ENCODE data around the gene TBC1D28.
"Not testable (repeated sequence)": the region's sequence is repeated elsewhere in the genome, so short reads cannot be mapped to it uniquely, and the experiment has no call there.

TBC1D28 gene

DNA sequence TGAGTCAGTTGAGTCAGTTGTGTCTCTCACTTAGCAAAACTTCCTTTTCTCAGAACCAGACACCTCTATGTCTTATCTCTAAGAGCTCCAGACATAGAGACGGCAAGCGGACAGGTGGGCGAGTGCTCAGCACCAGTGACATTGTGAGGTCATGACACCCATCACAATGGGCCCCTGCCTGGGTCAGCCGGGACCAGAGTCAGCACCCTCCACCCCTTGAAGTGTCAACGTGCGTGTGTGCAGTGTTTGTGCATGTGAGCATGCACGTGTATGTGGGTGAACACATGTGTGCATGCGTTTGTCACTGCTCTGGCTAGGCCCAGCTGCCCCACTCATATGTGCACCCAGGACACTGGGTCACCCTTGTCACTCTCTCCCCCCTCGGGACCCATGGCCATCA, at the start of gene TBC1D28:
TBC1D28 (minus strand) TSS at position 101 of the 400 bp plus-strand sequence. CDS start 3,039 bp downstream, outside the sequence.
- DNase-seq: not testable (repeated sequence)

DNA sequence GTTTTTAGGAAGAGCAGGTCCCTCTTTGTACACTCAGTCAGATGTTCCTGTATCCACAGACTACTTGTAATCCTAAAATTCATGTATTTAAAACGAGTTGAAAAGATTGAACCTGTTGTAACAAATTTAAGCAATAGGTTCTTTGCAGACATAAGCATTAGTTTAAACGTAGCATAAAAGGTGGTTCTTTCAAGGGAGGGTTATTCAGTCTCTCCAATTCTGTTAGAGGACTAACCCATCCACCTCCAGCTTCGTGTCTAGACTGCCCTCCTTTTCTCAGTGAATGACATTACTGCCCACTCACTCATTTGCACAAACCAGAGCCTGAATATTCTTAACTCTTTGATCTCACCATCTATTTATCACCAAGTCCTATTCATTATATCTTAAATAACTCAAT, 38.5 kb upstream of the TBC1D28 start:
- DNase-seq: peak; percentile 26

DNA sequence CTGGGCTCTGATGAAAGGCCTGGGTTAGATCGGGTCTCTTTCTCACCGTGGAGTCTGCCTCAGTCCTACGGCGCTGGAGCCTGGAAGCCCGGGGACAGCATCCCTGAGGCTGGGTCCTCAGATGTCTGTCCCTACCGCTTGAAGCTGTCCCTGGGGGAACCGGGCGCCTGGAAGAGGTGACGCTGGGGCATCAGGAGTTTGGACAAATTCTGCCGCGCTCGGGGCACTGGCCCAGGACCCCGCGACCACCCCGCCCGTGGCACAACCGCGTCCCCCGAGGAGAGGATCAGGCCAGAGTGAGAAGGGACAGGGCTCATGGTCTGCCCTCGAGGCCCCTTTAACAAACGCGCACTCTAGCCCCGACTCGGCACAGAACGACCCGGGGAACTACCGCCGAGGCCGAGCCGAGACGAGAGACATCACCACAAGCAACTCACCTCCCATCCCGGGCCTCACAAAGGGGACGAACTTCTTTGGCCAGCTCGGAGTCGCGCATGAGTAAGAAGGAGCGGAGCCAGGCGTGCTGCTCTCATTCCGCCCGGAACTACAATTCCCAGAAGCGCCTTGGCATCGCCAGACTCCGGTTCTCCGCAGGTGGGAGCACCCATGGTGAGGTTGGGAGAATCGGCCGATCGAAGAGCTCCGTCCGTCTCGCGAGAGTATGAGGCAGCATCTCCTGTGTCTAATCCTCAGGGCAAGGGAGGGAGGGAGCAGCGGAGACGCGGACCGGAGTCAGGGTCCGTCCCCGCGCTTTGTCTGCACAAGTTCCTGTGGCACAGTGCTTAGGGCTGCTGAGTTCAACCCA, 37.8 kb upstream of the TBC1D28 start, which contains the start of gene FOXO3B:
FOXO3B (minus strand) TSS at position 548 of the 805 bp plus-strand sequence. CDS start 663 bp downstream, outside the sequence.
- DNase-seq: peak; percentile 74

DNA sequence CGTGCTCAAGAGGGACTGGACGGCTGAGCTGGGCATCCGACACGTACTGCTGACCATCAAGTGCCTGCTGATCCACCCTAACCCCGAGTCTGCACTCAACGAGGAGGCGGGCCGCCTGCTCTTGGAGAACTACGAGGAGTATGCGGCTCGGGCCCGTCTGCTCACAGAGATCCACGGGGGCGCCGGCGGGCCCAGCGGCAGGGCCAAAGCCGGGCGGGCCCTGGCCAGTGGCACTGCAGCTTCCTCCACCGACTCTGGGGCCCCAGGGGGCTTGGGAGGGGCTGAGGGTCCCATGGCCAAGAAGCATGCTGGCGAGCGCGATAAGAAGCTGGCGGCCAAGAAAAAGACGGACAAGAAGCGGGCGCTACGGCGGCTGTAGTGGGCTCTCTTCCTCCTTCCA, 33.2 kb upstream of the TBC1D28 start:
- not testable (repeated sequence) for DNase-seq

DNA sequence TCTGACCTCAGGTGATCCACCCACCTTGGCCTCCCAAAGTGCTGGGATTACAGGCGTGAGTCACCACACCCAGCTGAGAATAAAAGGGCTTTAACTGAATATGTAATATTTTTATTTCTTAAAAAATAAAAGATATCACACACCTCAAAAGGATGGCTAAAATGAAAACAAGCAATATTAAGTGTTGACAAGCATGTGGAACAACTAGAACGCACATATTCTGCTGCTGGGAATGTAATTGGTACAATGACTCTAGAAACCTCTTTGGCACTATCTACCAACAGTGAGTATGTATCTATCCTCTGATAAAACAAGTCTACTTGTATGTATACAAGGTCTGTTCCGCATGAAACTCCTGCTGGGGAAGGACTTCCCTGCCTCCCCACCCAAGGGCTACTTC, 32.7 kb upstream of the TBC1D28 start:
- DNase-seq: not testable (repeated sequence)

DNA sequence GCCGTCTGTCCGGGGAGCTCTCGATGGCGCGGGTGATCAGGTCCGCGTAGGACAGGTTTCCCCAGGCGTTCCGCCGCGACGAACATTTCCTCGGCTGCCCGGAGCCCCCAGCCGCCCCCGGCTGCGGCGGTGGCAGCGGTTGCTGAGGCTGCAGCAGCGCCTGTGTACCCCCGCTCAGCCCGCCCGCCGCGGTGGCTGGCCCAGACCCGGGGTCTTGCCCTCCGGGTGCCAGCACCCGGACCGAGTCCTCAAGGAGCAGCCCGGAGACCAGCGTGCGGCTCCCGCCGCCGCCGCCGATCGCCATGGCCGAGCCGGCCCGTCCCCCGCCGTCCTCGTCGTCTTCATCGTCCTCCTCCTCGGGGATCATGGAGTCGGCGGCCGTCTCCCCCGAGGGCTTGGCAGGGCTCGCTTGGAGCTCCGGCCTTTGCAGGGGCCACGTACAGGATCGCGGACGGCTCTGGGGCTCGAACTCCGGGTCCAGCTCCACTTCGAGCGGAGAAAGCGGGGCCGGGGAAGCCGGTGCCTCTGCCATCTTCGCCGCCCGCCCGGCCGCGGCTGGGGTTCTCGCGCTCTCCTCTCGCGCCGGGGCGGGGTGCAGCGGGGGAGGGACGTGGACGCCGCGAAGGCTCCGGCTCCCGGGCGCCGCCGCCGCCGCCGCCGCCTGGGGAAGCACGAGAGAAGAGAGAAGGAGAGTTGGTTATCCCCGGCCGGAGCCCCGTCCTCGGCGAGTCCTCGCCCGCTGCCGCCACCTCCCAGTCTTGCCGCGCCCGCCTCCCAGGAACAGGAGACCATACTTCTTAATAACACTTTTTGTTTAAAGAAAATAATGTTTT, 28.4 kb upstream of the TBC1D28 start:
- not testable (repeated sequence) for DNase-seq

DNA sequence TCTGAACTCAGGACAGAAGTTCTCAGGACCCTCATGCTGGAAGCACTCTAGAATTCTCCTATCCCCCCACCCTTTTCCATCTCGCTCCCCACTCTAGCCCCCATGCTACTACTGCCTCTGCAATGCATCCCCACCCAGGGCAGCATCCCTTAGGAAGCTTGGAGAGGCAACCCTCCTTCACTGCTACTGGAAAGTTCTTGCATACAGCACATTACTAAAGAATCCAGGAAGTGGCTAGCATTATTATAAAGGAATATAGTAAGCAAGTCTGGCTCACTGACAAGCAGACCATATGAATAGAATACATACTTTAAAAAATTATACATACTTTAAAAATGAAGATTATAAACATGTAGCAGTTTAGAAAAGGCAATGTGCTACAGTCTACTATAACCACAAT, 24.4 kb upstream of the TBC1D28 start:
- DNase-seq: not testable (repeated sequence)

DNA sequence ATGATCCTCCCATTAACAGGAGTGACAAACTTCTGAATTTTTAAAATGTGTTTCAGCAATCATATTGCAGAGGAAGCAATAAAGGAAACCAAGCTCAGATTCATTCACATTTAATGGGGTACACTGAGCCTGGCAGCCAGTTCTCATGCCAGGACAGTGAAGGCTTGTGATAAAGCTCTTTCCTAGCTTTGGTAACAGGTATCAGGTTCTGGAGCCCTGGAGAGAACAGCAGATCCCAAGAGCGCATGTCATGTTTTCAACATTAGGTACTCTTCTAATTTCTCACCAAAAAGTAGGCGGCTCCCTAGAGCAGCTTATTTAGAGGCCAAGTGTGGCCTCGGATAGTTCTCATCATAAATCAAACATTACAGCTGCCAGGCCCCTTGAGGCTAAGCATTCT, 23.3 kb upstream of the TBC1D28 start:
- DNase-seq: not testable (repeated sequence)

DNA sequence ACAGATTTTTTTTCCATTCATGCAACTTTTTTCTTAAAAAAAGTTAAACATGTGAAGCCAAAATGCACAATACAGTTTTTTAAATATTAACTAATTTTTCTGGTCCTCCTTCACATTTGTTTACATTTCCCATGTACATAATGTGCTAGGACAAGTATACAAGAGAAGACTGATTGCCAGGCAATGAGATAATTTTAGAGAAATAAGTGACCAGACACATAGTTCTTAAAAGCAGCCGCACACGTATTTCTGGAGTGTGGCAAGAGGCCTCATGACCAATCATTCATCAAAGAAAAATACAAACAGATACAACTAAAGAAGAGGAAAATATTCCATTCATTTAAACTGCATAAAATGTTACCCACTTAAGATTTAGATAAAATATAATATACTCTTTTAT, 22.1 kb upstream of the TBC1D28 start:
- not testable (repeated sequence) for DNase-seq

DNA sequence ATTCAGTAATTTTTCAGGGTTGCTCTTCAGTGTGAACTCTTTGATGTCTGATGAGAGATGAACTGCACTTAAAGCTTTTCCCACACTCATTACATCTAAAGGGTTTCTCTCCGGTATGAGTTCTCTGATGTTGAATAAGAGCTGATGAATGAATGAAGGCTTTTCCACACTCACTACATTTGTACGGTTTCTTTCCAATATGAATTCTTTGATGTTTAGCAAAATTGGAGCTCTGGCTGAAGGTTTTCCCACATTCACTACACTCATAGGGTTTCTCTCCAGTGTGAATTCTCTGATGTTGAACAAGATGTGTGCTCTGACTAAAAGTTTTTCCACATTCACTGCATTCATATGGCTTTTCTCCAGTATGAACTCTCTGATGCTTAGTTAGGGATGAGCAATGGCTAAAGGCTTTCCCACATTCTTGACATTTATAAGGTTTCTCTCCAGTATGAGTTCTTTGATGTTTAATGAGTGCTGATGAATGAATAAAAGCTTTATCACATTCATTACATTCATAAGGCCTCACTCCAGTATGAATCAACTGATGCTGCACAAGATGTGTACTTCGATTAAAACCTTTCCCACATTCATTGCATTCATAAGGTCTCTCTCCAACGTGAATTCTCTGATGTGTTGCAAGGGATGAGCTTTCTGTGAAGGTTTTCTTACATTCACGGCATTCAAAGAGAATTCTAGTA, 17.9 kb upstream of the TBC1D28 start:
- DNase-seq: not testable (repeated sequence)

DNA sequence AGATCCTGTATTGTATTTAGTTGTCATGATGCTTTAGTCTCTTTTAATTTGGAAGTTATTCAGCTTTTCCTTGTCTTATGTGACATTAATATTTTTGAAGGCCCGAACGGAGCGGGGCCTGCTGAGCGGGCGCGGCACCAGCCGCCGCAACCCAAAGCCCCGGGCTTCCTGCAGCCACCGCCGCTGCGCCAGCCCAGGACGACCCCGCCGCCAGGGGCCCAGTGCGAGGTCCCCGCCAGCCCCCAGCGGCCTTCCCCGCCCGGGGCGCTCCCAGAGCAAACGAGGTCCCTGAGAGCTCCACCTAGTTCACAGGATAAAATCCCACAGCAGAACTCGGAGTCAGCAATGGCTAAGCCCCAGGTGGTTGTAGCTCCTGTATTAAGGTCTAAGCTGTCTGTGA, 5.9 kb upstream of the TBC1D28 start:
- not testable (repeated sequence) for DNase-seq

DNA sequence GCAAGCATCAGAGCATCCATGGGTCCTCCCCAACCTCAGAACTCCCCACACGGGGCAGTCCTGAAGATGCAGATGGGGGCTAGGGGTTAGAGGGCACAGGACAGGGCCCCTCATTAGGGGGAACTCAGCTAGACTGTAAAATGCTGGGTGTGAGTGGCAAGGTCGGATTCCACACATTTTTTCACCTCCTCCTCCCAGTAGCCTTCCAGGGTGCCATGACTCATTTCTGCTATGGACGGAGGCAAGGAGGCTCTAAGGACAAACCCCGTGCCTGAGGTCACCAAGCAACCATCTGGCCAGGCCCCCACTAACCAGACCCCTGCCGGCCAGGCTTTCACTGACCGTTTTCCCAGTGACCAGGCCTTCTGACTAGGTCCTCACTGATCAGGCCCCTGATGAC, 1.1 kb downstream of the TBC1D28 start:
- not testable (repeated sequence) for DNase-seq

DNA sequence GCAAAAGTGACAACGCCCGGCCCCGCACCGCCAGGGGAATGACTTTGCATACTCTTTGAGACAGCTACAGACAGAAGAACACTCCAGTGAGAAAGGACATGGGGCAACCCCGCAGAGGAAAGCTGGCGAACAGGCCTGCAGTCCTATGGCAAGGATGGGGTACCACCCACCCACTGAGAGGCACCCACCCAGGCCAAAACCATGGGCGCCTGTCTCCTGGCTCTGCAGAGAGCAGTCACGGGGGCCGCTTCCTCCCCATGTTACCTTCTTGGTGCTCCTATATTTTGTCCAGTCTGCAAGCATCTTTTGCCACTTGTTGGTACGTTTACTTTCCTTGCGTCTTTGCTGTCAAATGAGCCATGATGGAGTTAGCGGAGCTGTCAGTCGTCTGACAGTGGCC, 5.8 kb downstream of the TBC1D28 start:
- DNase-seq: not testable (repeated sequence)

DNA sequence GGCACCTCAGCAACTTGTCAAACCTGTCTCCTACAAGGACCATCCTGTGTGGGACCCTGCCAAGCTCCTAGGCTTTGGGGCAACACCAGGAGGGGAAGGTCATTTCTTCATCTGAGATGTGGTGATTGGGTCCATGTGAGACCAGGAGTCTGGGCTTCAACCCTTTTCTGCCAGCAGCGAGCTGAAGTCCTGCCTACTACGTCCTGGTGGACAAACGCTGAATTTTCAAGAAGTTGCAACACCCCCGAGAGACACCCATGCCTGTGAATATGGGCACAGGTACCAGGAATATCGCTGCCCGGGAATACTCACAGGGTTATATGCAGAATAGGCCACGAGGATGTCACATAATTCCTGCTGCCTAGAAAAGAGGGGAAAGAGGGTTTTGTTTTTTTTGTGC, 8.0 kb downstream of the TBC1D28 start:
- DNase-seq: not testable (repeated sequence)

DNA sequence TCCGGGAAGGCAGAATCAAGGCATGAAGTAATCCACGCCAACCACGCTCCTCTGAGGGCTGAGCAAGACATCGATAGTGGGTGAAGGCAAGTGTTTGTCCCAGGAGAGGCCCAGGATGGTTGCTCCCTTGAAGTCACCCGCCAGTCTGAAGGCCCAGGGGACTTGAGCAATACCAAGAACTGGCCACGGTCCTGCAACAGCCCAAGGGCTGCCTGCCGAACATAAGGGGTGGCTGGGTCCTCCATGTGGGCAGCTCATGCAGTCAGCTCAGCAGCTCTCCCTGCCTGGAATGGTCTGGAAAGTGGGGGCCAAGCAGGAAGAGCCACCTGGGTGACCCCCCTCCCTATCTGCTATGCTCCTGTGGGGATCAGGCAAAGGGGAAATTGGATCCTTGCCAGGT, 8.4 kb downstream of the TBC1D28 start:
- not testable (repeated sequence) for DNase-seq

DNA sequence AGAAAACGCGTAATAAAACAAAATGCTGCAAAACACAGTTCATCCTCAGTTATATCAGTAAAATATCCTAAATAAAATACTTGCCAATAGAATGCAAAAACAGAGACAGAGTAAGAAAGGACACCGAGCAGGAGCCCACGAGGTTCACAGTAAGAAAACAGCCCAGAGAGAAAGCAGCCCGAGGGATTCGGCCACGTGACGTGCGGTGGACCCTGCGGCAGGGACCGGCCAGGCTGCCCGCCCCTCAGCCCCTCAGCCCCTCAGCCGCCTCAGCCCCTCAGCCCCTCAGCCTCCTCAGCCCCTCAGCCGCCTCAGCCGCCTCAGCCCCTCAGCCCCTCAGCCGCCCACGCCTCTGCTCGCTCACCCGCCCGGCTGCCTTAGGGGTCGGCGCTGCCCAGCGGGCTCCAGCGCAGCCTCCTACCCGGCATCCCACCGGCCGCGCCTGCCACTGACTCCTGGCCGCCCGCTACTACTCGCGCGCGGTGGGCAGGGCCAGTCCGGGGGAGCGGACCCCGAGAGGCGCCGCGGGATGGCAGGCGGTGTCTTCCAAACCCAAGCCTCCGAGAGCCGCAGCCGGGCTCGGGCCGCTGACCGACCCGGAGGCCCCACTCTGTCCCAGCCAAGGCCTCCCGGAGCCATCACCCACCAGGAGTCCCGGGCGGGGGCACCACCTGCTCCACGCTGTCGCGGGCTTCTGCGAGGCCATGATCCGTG, 9.5 kb downstream of the TBC1D28 start:
- not testable (repeated sequence) for DNase-seq

DNA sequence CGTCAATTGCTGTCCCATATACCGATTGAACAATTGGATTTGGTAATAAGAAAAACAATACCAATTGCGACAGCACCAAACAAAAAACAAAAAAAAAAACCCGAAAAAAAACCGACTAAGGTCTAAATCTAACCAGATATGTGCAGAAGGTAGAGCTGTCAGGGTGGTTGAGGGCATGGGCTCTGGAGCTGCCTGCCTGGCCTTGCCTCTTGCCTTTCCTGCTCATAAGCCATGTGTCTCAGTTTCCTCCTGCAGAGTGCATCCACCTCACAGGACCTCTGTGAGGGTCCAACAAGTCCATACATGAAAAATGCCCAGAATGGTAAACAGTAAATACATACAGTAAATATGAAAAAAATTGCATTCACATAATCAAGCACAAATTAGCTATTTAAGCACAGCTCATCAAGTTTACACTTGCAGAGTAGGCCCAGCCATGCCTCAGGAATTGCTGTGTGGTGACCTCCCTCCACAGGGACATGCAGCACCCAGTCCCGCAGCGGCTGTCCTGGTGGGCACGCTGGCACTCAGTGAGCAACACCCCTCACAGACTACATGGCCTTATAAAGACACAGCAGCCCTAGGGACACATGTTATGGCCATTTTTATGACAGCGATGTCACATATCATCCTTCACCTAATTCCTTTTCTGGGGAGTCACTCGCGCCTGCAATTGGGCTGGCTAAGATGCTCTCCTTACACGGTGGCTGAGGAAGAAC, 17.9 kb downstream of the TBC1D28 start:
- DNase-seq: no peak

DNA sequence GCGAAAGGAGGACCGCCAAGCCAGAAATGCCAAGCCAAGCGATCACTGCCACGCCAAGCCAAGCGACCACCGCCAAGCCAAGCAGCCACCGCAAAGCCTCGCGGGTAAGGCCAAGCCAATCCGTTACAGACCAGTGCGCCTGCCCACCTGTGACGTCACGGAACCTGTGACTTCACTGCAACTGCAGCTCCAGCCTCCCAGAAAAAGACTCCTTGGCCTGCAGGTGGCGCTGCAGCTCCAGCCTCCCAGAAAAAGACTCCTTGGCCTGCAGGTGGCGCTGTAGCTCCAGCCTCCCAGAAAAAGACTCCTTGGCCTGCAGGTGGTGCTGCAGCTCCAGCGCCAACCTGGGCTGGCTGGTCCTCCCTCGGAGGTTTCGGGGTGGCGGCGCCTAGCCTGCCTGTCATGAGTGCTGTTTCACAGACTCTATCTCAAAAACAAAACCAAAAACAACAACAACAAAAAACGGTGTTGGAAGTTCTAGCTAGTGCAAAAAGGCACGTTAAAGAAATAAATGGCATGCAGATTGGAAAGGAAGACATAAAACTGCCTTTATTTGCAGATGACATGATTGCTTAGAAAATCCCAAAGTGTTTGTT, 18.6 kb downstream of the TBC1D28 start:
- not testable (repeated sequence) for DNase-seq

DNA sequence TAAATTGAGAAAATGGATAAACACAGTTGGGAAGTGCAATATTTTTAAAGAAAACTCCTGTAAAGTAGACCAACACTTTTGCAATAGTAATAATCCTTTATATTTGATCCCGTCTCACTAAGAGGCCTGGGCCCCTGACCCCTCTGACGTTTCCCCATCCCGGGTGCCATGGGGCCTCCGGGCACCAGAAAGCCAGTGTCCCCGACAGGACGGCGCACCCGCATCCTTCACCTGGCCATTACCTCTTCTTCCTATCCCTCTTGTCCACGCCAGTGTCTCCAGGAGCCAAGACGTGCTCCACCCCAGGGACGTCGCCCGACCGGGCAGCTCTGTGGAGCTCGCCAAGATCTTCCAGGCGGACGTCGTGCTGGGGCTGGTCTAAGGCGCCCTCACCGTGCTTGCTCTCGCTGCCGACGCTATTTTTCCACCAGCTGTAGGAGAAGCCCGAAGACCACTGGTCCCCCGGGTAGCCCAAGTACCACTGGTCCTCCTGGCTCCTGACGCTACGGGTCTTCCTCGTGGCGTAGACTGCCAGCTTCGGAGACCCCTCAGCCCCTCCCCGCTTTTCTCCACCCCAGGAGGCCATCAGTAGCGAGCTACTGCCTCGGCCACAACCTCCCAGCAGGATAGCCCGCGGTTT, 19.2 kb downstream of the TBC1D28 start:
- DNase-seq: not testable (repeated sequence)

DNA sequence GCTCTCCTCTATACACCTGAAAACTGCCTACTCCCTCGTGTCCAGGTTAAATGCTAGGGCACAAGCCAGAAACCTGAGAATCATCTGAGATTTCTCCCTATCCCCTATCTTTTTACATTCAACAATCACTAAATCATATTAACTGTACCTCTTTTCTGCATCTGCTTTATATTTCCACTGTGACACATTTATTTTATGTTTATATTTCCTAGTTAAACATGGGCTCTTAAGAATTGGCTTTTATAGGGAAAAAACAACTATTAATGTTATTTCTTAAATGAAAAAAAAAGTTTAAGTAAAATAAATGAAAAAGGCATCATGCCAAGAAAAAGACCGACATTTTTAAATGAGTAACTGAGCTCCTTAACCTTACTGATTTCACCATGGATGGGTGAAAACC, 26.6 kb downstream of the TBC1D28 start:
- not testable (repeated sequence) for DNase-seq

DNA sequence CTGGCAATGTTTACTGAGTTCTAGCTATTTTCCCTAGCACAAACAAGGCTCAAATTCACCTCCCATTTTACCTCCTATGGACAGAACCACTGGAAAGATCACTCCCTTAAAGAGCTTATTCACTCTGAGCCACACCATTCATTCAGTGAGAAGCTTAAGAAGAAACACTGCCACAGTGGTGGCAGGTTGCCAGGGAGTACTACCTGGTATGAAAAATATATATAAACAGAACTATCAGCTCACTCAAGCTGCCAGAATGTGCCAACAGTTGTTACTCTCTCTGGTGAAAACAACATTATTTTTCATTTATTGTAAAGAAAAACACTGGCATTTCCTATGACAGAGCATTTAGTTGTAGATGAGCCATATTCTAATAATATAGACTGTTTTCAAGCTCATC, 31.2 kb downstream of the TBC1D28 start:
- not testable (repeated sequence) for DNase-seq
